ENCODE data around the gene PFKP.

DNA sequence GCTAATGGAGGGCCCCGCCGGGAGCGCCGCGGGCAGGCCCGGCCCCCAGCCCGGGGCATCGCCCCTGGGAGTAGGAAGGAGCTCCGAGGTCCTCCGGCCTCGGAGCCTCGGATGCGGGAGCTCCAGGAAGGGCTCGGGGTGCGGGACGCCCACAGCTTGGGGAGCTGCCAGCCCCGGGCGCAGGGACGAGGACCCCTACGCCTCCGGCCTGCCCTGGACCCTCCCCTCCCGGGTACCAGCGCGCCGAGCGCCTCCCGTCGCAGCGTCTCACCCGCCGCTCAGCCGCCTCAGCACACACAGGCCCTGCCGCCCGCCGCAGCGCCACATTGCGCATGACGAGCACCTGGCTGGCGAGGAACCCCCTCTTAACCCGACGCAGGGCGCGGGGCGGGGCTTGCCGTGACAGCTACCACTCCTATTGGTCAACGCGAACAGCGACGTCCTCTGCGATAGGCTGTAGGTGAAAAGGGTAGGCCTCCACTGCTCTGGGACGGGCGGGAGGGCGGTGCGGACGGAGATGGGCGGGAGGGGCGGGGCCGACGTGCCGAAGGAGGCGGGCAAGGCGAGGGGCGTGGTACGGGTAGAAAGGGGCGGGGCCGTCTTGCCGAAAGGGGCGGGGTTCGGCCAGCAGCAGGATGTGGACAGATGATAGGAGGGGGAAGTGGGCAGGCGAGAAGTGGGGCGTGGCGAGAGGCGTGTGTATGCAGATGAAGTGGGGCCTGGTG lies 105.3 kb downstream of the PFKP start, which contains the start of gene PITRM1:
- TF ChIP-seq POLR2A (IDR thresholded peaks at IDR 0.05) (peak in 1 of 2 donors; percentile 98), POLR2AphosphoS5 (IDR thresholded peaks at IDR 0.05; ENCODE audit: insufficient read depth in 1 of 2, low read depth in 1 of 2) (peak; percentile 65 to 99)
- TF ChIP-seq, protein P1, sequence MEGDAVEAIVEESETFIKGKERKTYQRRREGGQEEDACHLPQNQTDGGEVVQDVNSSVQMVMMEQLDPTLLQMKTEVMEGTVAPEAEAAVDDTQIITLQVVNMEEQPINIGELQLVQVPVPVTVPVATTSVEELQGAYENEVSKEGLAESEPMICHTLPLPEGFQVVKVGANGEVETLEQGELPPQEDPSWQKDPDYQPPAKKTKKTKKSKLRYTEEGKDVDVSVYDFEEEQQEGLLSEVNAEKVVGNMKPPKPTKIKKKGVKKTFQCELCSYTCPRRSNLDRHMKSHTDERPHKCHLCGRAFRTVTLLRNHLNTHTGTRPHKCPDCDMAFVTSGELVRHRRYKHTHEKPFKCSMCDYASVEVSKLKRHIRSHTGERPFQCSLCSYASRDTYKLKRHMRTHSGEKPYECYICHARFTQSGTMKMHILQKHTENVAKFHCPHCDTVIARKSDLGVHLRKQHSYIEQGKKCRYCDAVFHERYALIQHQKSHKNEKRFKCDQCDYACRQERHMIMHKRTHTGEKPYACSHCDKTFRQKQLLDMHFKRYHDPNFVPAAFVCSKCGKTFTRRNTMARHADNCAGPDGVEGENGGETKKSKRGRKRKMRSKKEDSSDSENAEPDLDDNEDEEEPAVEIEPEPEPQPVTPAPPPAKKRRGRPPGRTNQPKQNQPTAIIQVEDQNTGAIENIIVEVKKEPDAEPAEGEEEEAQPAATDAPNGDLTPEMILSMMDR (IDR thresholded peaks at IDR 0.05): no peak
